ENCODE data around the gene ZNF25. TPM values are rescaled to one million over a fixed set of nuclear protein-coding genes. Genes with fewer than 3 reads are reported as not detected.

ZNF25 gene
- total RNA-seq, 1 donor from 2014 or later = 18.6 TPM

DNA sequence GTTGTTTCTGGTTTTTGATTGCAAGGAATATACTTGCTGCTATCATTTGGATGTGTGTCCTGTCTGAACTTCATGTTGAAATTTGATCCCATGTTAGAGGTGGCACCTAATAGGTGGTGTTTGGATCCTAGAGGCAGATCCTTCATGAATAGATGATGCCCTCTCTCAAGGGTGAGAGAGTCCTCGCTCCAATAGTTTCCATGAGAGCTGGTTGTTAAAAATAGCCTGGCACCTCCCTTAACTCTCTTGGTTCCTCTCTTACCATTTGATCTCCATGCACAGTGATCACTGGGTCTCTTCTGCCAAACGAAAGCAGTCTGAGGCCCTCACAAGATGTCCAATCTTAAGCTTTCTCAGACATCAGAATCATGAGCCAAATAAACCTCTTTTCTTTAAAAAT is 70.1 kb downstream of the ZNF25 start:
- no peaks in the 10 kb centered on the region for H3K36me3 Mint-ChIP-seq (ENCODE audit: low read depth)
- H3K27me3 Mint-ChIP-seq (ENCODE audit: low read depth) = no peaks in the 10 kb centered on the region
- H3K27ac Mint-ChIP-seq (ENCODE audit: unreplicated experiment) = no peak overlapping the region

More for the DNA sequence above, 70.1 kb downstream of the ZNF25 start:
- no peaks in the 10 kb centered on the region for H3K4me1 Mint-ChIP-seq (ENCODE audit: low read depth)
- H3K9me3 Mint-ChIP-seq (ENCODE audit: low read depth) = peaks cover 22% of the 10 kb centered on the region
- DNase-seq (ENCODE audit: low spot score) = no peak
- H3K4me3 Mint-ChIP-seq (ENCODE audit: unreplicated experiment) = no peak overlapping the region
- TF ChIP-seq, protein P1, sequence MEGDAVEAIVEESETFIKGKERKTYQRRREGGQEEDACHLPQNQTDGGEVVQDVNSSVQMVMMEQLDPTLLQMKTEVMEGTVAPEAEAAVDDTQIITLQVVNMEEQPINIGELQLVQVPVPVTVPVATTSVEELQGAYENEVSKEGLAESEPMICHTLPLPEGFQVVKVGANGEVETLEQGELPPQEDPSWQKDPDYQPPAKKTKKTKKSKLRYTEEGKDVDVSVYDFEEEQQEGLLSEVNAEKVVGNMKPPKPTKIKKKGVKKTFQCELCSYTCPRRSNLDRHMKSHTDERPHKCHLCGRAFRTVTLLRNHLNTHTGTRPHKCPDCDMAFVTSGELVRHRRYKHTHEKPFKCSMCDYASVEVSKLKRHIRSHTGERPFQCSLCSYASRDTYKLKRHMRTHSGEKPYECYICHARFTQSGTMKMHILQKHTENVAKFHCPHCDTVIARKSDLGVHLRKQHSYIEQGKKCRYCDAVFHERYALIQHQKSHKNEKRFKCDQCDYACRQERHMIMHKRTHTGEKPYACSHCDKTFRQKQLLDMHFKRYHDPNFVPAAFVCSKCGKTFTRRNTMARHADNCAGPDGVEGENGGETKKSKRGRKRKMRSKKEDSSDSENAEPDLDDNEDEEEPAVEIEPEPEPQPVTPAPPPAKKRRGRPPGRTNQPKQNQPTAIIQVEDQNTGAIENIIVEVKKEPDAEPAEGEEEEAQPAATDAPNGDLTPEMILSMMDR (IDR thresholded peaks at IDR 0.05) = no peak

Other genes starting within 250 kb of the ZNF25 start
- 4.8 to 5.7 TPM (median 4.9 TPM) in 3 replicates for gene ZNF248, start 119.0 kb downstream of the ZNF25 start, total RNA-seq
- 14.2 to 19.3 TPM (median 16.1 TPM) in 3 replicates for gene ZNF33A, start 34.0 kb upstream of the ZNF25 start, total RNA-seq
- 10.1 to 19.2 TPM (median 11.6 TPM) in 3 replicates for gene ZNF37A, start 117.7 kb upstream of the ZNF25 start, total RNA-seq